SK-N-SH (cell line): Measurements from ENCODE around the gene DNAJC1. TPM values are rescaled to one million over a fixed set of nuclear protein-coding genes. Genes with fewer than 3 reads are reported as not detected.

ENCODE experiments used
- CTCF ChIA-PET: fragments of 300-600, 350-600 bp; formaldehyde crosslinking; extraction: SDS; loops from one replicate; lab custom pipeline; 2021; lab: Yijun Ruan, JAX
- POLR2A ChIA-PET: fragments of 350-600 bp; sonication (Branson Sonifier 250); formaldehyde crosslinking; extraction: SDS; loops from one replicate; lab custom pipeline; 2020; ENCODE audit warnings: antibody characterized with exemption, inconsistent platforms; lab: Yijun Ruan, JAX
- DNase-seq: peaks from one replicate; pipeline ENCODE4 v3.0.0; 2012
- H2AFZ ChIP-seq: fragments of 200-600 bp; sonication (generic); 2 replicates; pipeline ENCODE4 v1.8.1; 2016; ENCODE audit warnings: antibody characterized with exemption, mild to moderate bottlenecking, low read depth
- H3F3A ChIP-seq: fragments of 200-600 bp; sonication (generic); replicated peaks from 2 replicates; pipeline ENCODE3; 2016; ENCODE audit warnings: antibody characterized with exemption, mild to moderate bottlenecking; ENCODE audit not compliant: insufficient read depth
- H3K27ac ChIP-seq, 2 experiments: fragments of 200-500 bp in 1 of 2; fragments of 200-600 bp in 1 of 2; sonication (Bioruptor generic) in 1 of 2; sonication (generic), shearing (Covaris generic) in 1 of 2; 2 replicates each; pipeline versions ENCODE4 v1.5.1 to v1.6.1; 2014 to 2016; ENCODE audit warnings: low read depth in 2 of 2, inconsistent platforms in 1 of 2, low read length in 1 of 2, mild to moderate bottlenecking in 1 of 2, mixed read lengths in 1 of 2
- H3K27me3 ChIP-seq: fragments of 200-600 bp; sonication (generic), shearing (Covaris generic); 2 replicates; pipeline ENCODE4 v1.6.1; 2016; ENCODE audit warnings: mixed run types; ENCODE audit not compliant: insufficient read depth
- H3K36me3 ChIP-seq, 2 experiments: fragments of 200-500 bp in 1 of 2; fragments of 200-600 bp in 1 of 2; sonication (Bioruptor generic) in 1 of 2; sonication (generic) in 1 of 2; replicated peaks in 1 of 2; 2 replicates each; pipeline versions ENCODE3 to v1.5.1; 2014 to 2016; ENCODE audit warnings: low read length in 1 of 2, mild to moderate bottlenecking in 1 of 2; ENCODE audit not compliant: insufficient read depth in 2 of 2, control insufficient read depth in 1 of 2
- H3K4me1 ChIP-seq, 2 experiments: fragments of 200-500 bp in 1 of 2; fragments of 200-600 bp in 1 of 2; sonication (Bioruptor generic) in 1 of 2; sonication (generic), shearing (Covaris generic) in 1 of 2; 2 replicates each; pipeline versions ENCODE4 v1.5.1 to v1.6.1; 2014 to 2016; ENCODE audit warnings: low read depth in 1 of 2, low read length in 1 of 2, mixed run types in 1 of 2; ENCODE audit not compliant: insufficient read depth in 2 of 2, control insufficient read depth in 1 of 2
- H3K4me2 ChIP-seq: fragments of 200-600 bp; sonication (generic), shearing (Covaris generic); 2 replicates; pipeline ENCODE4 v1.6.1; 2017; ENCODE audit warnings: mixed run types
- H3K4me3 ChIP-seq, 2 experiments: fragments of 200-500 bp in 1 of 2; fragments of 200-600 bp in 1 of 2; sonication (Bioruptor generic) in 1 of 2; sonication (generic), shearing (Covaris generic) in 1 of 2; 2 replicates each; pipeline versions ENCODE4 v1.5.1 to v1.8.1; 2014 to 2016; ENCODE audit warnings: low read depth in 2 of 2, inconsistent platforms in 1 of 2, low read length in 1 of 2, mild to moderate bottlenecking in 1 of 2, mixed read lengths in 1 of 2, moderate library complexity in 1 of 2
- H3K79me2 ChIP-seq: fragments of 200-600 bp; sonication (generic); 2 replicates; pipeline ENCODE4 v1.8.1; 2017; ENCODE audit warnings: mild to moderate bottlenecking; ENCODE audit not compliant: insufficient read depth
- H3K9ac ChIP-seq: fragments of 200-600 bp; sonication (generic); 2 replicates; pipeline ENCODE4 v1.6.1; 2017; ENCODE audit warnings: mixed run types
- H3K9me2 ChIP-seq: fragments of 200-600 bp; sonication (generic); 2 replicates; pipeline ENCODE4 v1.6.1; 2017; ENCODE audit warnings: mixed run types
- H3K9me3 ChIP-seq: fragments of 200-600 bp; sonication (generic); 2 replicates; pipeline ENCODE4 v1.6.1; 2017; ENCODE audit warnings: mixed run types, mild to moderate bottlenecking, moderate library complexity
- H4K20me1 ChIP-seq: fragments of 200-600 bp; sonication (generic); 2 replicates; pipeline ENCODE4 v1.6.1; 2017; ENCODE audit warnings: mild to moderate bottlenecking, mixed run types; ENCODE audit not compliant: insufficient read depth
- ELF1 ChIP-seq: IDR thresholded peaks from 2 replicates; pipeline ENCODE4 v1.4.0; 2012
- EZH2phosphoT487 ChIP-seq: fragments of 200-600 bp; sonication (generic); IDR thresholded peaks from 2 replicates; pipeline ENCODE4 v1.6.1; 2017; ENCODE audit warnings: low read depth, mixed run types, mild to moderate bottlenecking, antibody characterized with exemption, moderate library complexity, borderline replicate concordance
- FOXJ3 ChIP-seq: sonication (generic); formaldehyde crosslinking; IDR thresholded peaks from 2 replicates; pipeline ENCODE4 v1.5.1; 2020; ENCODE audit warnings: mild to moderate bottlenecking, missing genetic modification reagents
- FOXM1 ChIP-seq: IDR thresholded peaks from 2 replicates; pipeline ENCODE4 v1.4.0; 2012; ENCODE audit warnings: low read depth, mild to moderate bottlenecking
- IRF3 ChIP-seq: fragments of 150-350 bp; IDR thresholded peaks from 2 replicates; pipeline ENCODE4 v1.6.1; 2016; ENCODE audit warnings: mild to moderate bottlenecking, low read depth, low read length
- NFIC ChIP-seq: IDR thresholded peaks from 2 replicates; pipeline ENCODE4 v1.4.0; 2012; ENCODE audit warnings: borderline replicate concordance
- RFX5 ChIP-seq: IDR thresholded peaks from 2 replicates; pipeline ENCODE4 v1.6.1; 2012; ENCODE audit warnings: mild to moderate bottlenecking, improper control_type of control experiment, low read length
- SIN3A ChIP-seq: IDR thresholded peaks from 2 replicates; pipeline ENCODE4 v1.6.1; 2012; ENCODE audit warnings: low read depth, mild to moderate bottlenecking, low read length, moderate library complexity, borderline replicate concordance
- TEAD4 ChIP-seq: IDR thresholded peaks from 2 replicates; pipeline ENCODE4 v1.4.0; 2012; ENCODE audit warnings: mild to moderate bottlenecking, borderline replicate concordance; ENCODE audit not compliant: insufficient read depth
- YY1 ChIP-seq: IDR thresholded peaks from 2 replicates; pipeline ENCODE4 v1.4.0; 2012; ENCODE audit warnings: low read depth, mild to moderate bottlenecking
- ZBTB33 ChIP-seq: IDR thresholded peaks from 2 replicates; pipeline ENCODE4 v1.4.0; 2012; ENCODE audit warnings: low read depth, borderline replicate concordance
- WGBS: methylation state at CpG from one replicate; pipeline ENCODE4 v1.1.6; 2017; ENCODE audit warnings: low lambda C conversion rate; 5-methylcytosine and 5-hydroxymethylcytosine counted together
- polyA plus RNA-seq, 3 experiments: library from polyadenylated mRNA; depleted of rRNA; stranded (reverse); fragments of >200 nt; gene quantifications; 2 replicates each; pipeline ENCODE4 v1.2.3, GENCODE V29; 2012

Gene DNAJC1
- polyA plus RNA-seq, 1 of the 3 experiments (the other 2 are of a cell fraction), result 9.3 TPM

- Histone ChIP-seq H3K9me3 (no peaks in the 10 kb centered on the region), H3K36me3 (peaks cover 34 to 66% of the 10 kb centered on the region in 2 experiments), H3K79me2 (0 out of 2 replicates have a peak, but pooled peaks cover 2% of the 10 kb centered on the region), H2AFZ (no peak overlapping the region), H3K27ac (no peak overlapping the region), H3K4me1 (no peaks in the 10 kb centered on the region), H3K27me3 (no peaks in the 10 kb centered on the region), H3K4me3 (no peak overlapping the region), H4K20me1 (no peaks in the 10 kb centered on the region), H3K9me2 (no peaks in the 10 kb centered on the region), H3K9ac (no peak overlapping the region), H3F3A (no peaks in the 10 kb centered on the region), H3K4me2 (no peak overlapping the region)
- ChIA-PET POLR2A (no interaction called here), CTCF (interaction anchor here (4.2 kb wide), 1 partner anchor 11 kb away, joined by 17 read pairs; no protein-coding TSS in a partner anchor)
- no peak for DNase-seq
- no peak for TF ChIP-seq YY1
- TF ChIP-seq RFX5, result no peak
- TF ChIP-seq FOXJ3 (CRISPR knock-in tag), result no peak
- 98% methylated on average over 5 of the region's 5 CpGs for WGBS
Observed at GRCh38 chr10:21742740-21743412, 260.7 kb downstream of the DNAJC1 start.

GRCh38 chr10:21740989-21741388, 262.5 kb downstream of the DNAJC1 start:
- no peak for DNase-seq
- no peak overlapping the region for H3K27ac ChIP-seq
- no peaks in the 10 kb centered on the region for H3K27me3 ChIP-seq
- H3K4me1 ChIP-seq, result no peaks in the 10 kb centered on the region
- ChIA-PET CTCF (interaction anchor here (0.9 to 4.2 kb wide), 3 partner anchors 9 to 1248 kb away, joined by 3 to 17 read pairs (median 3); no protein-coding TSS in a partner anchor), POLR2A (no interaction called here)
- TF ChIP-seq TEAD4, result no peak
- no peak for TF ChIP-seq EZH2phosphoT487
- TF ChIP-seq FOXJ3 (CRISPR knock-in tag), result no peak
- no peak for TF ChIP-seq FOXM1
- TF ChIP-seq ELF1, result no peak
- TF ChIP-seq IRF3, result no peak
- no peak for TF ChIP-seq SIN3A
- TF ChIP-seq YY1, result no peak
- TF ChIP-seq NFIC, result no peak
- TF ChIP-seq ZBTB33, result no peak
- H3K9me3 ChIP-seq, result no peaks in the 10 kb centered on the region
- H3K4me2 ChIP-seq, result no peak overlapping the region
- H3K79me2 ChIP-seq, result 0 out of 2 replicates have a peak, but pooled peaks cover 2% of the 10 kb centered on the region
- peaks cover 42 to 66% of the 10 kb centered on the region in 2 experiments for H3K36me3 ChIP-seq
- H4K20me1 ChIP-seq, result no peaks in the 10 kb centered on the region
- no peaks in the 10 kb centered on the region for H3F3A ChIP-seq
- 93% methylated on average over 4 of the region's 4 CpGs for WGBS
- no peaks in the 10 kb centered on the region for H3K9me2 ChIP-seq
- H3K9ac ChIP-seq, result no peak overlapping the region
- H2AFZ ChIP-seq, result no peak overlapping the region
- H3K4me3 ChIP-seq, result no peak overlapping the region
